NCI-H345 (cell line): ENCODE measurements around the gene COL4A5.
A peak's percentile ranks its signal among the peaks of the same experiment; 100 is the strongest.

ENCODE experiments used
- DNase-seq: peaks from one replicate; lab custom pipeline; 2025; lab: John Stamatoyannopoulos, UW

The COL4A5 gene

DNA sequence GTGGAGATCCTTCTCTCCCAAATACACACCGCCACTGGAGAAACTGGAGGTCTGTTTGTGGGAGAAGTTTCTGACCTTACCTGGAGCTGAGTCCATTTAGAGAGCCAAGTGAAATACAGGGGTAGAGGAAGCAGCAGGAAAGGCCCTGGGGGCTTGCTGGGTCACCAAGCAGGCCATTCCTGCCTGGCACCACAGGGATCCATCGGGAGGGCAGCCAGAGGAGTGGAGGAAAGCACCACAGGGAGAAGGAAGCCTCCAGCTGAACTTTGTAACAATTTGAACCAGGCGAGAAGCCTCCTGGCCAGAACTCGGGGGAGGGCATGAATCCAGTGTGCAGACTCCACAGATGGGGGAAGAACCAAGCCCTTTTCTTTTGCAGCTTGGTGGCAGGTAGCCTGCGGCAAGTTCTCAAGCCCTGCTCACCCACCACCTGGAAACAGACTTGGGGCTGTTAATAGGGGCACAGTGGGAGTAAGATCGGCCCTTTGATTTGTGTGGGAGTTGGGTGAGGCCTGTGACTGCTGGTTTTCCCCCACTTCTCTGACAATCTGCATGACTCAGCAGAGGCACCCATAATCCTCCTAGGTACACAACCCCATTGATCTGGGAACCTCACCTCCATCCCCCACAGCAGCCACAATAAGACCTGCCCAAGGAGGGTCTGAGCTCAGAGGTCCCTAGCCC, 202.1 kb downstream of the COL4A5 start:
- DNase-seq = no peak

DNA sequence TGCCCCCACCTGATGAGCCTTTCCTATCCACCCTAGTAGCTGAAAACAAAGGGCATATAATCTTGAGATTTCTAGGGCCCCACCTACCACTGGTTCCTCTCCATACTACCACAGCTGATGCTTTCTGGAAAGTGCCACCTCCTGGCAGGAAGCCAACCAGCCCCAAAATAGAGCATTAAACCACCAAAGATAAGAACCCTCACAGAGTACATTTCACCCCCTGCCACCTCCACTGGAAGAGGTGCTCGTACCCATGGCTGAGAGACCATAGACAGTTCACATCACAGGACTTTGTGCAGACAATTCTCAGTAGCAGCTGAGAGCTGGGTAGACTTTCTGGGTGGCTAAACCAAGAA, 202.6 kb downstream of the COL4A5 start:
- DNase-seq = no peak

DNA sequence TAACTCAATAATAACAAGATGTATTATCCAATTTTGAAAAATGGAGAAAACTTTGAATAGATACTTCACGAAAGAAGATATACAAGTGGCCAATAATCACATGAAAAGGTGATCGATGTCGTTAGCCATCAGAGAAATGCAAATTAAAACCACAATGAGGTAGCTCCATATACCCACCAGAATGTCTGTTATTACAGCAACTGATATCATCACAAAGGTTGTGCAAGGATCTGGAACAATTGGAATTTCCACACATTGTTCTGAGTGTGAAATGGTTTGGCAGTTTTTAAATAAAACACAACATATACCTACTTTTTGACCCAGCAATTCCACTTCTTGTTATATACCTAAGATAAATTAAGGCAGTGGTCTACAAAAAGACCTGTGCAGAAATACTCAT, 225.1 kb downstream of the COL4A5 start:
- no peak for DNase-seq

DNA sequence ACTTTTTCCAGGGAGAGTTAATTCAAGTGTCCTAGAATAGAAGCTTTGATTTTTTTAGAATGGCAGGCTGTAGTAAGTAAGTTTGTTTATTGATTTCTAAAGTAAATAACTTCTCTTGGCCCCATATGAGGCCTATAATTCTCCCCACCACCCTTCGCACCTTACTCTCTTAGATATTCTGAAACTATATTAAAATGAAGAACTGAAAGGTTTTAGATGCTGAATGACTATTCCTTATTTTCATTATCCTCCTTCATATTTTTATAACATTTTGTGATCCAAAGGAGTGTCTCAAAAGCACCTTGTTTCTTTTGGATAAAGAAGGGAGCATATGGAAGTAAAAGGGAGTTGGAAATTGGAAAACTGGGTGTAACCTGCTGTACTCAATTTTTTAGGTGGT, 226.5 kb downstream of the COL4A5 start:
- no peak for DNase-seq

DNA sequence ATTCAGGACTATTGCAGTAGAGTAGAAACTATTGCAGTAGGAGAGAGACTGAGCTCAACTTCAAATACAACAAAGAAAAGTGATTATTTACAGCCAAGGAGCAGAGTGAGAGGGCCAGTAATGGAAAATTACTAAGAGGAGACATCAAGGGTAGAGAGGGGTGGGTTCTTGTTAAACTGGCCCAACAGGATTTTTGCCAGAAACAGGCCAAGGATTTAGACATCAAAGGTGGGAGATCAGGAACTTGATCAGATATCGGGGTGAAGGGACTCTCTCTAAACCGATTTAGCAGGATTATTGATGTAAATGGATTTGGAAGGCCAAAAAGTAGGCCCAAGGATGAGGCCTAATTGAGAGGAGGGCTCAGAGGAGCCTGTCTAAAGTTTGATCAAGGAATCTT, 231.9 kb downstream of the COL4A5 start:
- no peak for DNase-seq

DNA sequence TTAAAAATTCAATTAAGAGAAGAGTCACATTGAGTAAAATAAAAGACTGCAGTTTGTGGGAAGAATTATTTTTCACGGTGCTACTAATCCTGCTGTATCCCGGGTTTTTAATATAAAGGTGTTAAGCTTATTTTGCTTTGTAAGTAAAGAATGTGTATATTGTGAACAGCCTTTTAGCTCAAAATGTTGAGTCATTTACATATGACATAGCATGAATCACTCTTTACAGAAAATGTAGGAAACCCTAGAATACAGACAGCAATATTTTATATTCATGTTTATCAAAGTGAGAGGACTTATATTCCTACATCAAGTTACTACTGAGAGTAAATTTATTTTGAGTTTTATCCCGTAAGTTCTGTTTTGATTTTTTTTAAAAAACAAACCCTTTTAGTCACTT, 257.1 kb downstream of the COL4A5 start:
- DNase-seq = no peak

DNA sequence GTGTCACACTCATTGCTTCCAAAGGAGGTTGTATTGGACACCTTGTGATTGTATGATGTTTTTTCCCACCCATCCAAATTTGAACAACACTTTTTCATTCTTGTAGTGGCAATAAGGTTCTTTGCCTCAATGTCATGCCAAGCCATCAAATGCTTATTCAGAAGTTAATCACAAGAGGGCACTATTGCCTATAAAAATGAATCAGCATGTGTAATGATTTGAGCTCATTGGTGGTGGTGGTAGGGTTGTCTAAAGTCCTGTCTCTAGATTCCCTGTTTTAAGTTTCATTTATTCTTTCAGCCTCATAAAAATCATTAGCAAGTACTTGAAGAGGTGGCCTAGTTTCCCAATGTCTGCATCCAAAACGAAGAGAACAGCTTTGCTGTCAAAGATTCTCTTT, 259.7 kb downstream of the COL4A5 start:
- DNase-seq = peak; percentile 23

DNA sequence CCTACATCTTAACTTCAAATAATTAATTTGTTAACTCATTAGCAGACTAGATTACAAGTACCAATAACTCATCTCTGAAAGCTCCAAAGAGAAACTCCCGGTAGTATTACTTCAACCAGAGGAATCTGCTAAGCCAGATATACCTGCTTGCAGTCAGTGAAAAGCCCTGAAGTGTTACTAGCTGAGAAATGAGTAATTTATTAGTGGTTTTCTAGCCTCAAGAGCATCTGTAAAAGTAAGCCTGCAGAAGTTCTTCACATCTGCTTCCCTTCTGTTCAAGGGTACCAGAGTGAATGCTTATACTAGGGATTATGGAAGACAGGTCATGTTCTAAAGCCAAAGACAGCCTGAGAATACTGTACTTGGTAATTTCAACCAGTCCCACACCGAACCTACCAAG, 262.0 kb downstream of the COL4A5 start:
- no peak for DNase-seq

DNA sequence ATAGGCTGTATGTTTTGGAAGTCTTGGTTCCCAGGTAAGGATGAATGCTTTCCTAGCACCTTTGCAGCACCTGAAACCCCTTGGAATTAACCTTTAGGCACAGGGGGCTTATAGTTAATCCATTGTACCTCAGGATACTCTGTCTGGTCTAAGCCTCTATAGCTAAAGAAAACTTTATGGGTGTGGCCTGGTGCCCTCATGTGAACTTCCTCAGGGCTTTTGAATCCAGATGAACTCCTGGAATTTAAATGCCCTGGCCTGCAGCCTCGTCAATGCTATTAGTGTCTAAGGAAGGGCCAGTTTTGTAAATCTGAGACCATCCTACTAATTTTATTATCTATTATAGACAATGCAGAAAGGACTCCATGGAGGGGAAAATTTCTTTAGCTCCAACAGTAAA, 262.9 kb downstream of the COL4A5 start:
- no peak for DNase-seq

DNA sequence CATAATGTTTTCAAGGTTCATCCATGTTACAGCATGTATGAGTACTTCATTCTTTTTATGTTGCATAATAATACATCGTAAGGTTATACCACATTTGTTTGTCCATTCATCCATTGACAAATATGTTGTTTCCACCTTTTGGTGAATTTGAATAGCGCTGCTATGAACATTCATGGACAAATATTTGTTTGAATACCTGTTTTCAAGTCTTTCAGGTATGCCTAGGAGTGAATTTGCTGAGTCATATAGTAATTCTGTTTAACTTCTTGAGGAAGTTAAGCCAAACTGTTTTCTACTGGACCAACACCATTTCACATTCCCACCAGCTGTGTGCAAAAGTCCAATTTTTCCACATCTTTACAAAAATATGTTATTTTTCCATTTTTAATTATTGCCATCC, 265.2 kb downstream of the COL4A5 start:
- DNase-seq = no peak

DNA sequence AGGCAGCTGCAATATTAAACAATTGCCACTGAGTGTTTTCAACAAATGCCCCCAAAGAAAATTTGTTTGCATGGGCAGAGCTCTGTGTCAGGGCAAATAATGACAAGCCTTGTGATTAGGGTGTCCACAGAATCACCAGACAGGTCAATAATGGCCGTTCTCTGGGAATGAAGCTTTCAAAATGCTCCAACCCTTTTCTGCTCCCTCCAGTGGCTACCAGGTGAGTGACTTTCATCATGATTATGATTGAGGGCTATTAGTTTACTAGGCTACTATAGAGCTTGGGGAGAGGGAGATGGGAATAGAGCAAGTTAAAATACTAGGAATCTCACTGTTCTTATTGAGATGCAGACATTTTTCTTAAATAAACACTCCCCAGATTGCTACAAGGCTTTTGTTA, 273.2 kb downstream of the COL4A5 start:
- no peak for DNase-seq

DNA sequence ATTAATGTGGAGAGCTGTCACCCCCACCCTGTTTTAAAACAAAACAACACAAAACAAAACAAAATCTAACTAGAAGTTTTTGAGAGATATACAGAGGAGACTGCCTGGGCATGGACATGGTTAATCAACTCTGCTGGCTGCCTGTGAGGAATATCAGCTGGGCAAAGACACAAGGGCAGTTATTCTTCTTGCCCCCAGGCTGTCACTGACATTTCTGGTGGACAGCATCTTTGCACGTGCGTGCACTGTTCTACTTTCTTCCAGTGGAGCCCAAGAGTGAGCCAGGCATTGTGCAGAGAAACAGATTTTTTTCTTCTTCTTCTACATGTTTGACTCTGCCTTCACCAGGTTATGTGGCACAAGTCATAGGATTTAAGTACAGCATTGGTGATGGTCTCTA, 282.9 kb downstream of the COL4A5 start:
- no peak for DNase-seq

DNA sequence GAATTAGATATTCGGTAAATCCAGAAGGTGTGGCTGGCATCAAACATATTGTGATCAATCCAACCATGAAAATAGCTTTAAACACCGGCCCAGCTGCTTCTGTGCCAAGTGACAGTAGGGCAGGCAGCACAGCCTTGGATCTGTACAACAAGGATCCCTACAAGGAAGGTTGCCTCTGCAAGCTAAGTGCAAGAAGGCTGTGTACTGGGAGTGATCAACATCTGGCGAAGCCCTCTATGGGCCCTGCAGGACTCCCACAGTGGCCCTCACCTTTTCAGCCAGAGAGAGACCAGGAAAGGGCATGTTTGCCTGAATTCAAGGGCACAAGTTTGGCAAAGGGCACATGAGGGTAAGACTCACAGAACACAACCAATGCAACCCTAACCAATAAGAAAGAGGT, 287.1 kb downstream of the COL4A5 start:
- no peak for DNase-seq

DNA sequence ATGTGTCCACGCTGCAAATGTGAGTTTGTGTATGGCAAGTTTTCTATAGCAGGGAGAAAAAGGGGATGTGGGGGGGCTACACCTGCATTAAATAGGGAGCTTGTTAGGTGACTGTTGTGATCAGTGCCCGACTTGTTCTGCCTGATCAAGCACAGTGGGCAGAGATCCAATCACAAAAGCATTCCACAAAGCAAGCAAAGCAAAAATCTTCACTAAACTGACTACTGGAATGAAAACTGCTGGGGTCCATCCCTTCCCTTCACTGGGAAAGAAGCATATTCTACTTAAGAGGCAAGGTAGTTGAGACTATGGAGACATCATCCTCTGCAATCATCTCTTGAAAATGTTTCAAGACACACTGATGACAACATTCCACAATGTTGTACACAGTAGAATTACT, 291.5 kb downstream of the COL4A5 start:
- DNase-seq = no peak

DNA sequence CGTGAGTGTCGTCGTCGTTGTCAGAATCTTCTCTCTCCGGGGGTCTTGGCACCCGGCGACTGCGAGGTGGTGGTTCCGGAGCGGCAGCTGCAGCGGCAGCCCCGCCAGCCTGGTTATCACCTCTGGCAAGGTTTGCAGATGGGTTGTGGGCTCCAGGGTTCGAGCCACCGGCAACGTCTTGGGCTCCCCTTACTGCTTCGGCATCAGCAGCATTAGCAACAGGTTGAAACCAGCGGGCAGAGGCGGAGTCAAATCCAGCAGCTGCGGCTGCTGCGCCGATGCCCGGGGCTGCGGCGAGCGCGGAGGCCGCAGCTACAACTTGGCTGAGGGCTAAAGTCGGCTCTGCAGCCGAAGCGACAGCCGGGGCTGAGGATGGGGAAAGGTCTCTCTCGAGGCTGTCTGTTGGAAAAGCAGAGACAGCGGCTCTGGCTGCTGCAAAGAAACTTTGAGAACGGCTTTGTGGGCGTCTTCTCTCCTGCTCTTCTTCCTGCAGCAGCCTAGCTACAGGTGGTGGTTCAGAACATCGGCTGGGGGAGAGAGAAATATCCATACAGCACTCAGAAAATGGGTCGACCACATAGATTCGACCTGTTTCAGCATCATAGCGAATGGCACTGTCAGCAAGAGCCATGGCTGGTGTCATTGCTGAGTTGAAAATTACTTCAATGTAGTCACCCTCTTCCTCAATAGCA, 293.1 kb downstream of the COL4A5 start:
- peak; percentile 2 for DNase-seq

DNA sequence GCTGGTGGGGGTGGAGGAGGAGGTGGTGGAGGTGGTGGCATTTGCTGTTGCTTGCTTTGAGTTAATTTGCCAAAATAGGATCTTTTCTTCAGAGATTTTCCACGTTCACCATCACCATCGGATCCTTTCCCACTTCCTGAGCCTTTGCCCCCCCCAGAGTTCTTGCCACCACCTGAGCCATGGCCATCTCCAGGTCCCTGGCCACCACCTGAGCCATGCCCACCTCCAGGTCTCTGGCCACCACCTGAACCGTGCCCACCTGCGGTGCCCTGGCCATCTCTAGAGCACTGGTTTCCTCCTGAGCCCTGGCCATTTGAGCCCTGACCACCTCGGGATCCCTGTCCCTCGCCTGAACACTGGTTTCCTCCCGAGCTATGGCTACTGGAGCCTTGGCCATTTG, 294.8 kb downstream of the COL4A5 start:
- no peak for DNase-seq

DNA sequence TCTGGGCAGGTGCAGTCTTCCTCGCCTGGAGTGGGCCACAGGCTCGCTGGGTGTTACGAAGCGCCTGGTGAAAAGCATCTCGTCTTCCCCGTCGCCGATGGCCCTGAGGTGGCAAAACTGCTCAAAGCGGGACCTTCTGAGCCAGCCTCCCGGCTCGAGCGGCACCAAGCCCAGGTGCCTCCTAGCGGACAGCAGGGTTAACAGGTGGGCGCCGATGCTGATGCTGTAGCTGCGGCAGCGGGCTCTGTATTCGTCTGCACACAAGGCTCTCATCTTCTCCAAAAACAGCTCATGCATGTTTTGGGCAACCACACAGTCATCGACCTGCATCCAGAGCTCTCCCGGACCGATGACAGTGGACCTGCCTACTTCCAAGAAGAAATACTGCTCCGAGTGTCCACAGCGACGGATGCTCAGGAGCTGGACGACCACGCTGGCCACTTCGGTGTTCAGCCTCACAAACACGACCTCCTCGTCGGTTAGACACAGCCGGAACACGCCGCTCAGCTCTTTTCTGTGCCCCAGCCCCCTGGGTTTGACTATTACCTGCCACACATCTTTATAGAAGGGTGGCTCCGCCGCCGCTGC, 295.5 kb downstream of the COL4A5 start:
- peak; percentile 14 for DNase-seq

DNA sequence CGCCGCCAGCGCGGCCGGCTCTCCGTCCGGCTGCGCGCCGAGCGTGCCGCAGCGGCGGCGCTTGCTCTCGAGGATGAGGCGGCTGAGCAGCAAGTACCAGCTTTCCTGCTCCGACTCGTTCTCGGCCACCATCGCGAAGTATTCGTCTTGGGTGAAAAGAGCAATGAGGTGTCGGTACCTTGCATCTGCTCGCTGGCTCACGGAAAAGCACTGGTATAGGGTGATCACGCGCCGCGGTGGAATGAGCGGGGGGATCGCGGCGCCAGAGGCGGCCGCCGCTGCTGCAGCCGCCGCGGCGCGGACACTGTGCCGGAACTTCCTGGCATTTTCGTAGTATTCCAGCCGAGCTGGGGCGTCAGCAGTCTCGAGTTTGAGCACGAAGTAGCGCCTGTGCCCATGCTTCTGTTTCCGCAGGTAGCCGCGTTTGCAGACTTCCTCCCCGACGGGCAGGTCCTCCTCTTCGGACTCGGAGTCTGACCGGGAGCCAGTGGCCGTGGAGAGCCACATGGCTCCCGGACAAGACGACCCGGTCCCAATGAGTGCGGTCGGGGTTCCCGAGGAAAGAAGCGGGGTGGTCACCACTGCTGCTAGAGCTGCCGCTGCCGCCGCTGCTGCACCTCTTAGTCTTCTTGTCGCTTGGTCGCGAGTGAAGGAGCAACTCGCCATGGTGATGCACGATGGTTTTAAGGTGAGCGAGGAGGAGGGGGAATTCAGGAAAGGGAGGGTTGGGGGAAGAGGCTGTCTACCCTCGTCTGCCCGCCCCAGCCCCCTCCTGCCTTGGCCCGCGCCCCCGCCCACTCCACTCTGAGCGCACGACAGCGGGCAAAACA, 296.3 kb downstream of the COL4A5 start:
- peak; percentile 21 for DNase-seq

DNA sequence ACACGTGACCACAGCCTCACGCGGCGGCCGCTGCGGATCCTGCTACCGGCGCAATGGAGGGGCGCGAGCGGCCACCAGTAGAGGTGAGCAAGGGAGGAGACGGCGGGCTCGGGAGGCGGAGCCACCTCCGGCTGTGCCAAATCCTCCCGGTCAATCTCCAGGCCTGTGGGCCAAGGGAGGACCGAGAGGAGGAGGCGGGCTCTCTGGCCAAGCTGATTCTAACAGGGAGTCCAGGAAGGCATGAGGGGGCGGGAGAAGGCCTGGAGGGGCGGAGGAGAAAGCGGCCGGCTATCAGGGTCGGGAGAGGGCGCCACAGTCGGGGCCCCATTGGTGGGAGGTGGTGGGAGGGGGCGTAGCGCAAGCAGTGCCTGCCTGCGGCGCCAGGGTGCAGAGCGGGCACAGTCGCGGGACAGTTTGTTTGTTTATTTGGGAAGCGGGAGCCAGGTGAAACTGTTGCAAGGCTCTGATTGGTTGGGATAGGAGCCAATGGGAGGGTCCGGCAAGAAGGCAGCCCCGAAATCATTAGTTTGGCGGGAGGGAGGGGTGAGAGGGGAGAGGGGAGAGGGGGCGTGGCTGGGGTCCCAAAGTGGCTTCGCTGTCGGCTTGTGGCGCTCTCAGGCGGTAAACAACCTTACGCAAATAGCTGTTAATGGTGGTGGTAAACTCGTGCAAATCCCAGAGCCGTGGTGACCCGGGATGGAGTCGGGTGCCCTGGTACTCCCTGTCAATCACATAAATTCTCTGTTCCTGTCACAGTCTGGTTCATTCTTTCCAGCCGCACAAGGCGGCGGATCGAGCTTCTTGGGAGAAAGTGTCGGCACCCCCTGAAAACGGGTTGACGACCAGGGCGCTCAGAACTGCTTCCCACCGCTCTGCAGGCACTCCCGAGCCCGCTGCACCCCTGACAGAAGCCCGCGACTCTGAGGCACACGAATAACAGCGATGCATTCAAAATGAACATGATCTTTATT, 297.2 kb downstream of the COL4A5 start, which contains the start of gene IRS4:
TSS of gene IRS4 (minus strand) at position 55 of the 971 bp plus-strand sequence.
- peak; percentile 8 for DNase-seq

DNA sequence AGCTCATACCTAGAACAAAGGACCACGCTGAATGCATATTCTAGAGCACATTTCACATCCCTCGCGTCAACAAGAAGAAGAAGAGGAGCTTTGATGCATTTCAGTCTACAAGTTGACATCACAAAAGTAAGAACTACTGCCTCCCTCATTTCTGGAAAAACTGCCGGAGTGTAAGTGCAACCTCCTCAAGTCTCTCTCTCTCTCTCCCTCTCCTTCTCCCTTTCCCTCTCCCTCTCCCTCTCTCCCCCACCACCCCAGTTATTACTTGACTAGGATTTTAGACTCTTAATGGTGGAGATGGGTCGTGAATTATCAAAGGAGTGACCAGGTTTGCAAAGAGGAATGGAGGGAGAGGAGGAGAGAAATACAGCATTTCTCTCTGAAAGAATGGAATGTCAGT, 298.1 kb downstream of the COL4A5 start:
- no peak for DNase-seq

DNA sequence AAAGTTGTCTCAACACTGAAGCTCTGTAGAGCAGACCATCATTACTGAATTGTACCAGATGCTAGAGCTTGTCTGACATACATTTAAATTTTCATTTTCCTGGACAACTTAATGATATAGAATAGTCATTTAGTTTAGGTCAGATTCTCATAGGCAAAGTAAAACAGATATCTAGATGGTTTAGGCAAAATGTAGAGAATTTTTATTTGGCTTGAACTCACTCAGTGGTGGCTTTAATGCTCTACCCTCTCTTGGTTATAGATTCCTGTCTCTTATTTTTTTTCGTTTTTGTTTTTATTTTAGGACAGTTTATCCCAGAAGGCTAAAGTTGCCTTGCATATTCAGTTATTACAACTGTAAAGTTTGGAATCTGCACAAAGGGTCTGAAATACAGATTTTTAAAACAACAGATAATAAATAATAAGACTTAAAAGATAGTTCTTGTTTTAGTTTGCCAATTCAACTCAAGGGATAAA, 300.7 kb downstream of the COL4A5 start:
- DNase-seq = no peak
